PC-3 (cell line): ENCODE results near the gene TNFAIP8L3.

Experiments used
- CTCF ChIP-seq: fragments of 300-600 bp; sonication (generic); conservative IDR thresholded peaks from 2 replicates; pipeline ENCODE4 v1.5.1; 2017; ENCODE audit warnings: antibody characterized with exemption, low read depth, mild to moderate bottlenecking, low read length
- EZH2 ChIP-seq: fragments of 300-600 bp; sonication (generic); IDR thresholded peaks from one replicate; pipeline ENCODE4 v1.6.1; 2017; ENCODE audit warnings: antibody characterized with exemption, mild to moderate bottlenecking, low read length; ENCODE audit not compliant: unreplicated experiment

- TF ChIP-seq CTCF = no peak
- TF ChIP-seq EZH2 = no peak
These were observed 42.3 kb upstream of the TNFAIP8L3 start for GRCh38 chr15:51137024-51137423.
